HEK293 (cell line): ENCODE measurements around the gene PPARA.

Source experiments
- FEZF1 ChIP-seq: fragments of 450-650 bp; formaldehyde crosslinking; IDR thresholded peaks from 2 replicates; pipeline ENCODE4 v1.5.1; 2016; ENCODE audit warnings: missing biosample characterization, missing genetic modification characterization
- ZEB2 ChIP-seq: fragments of 450-650 bp; formaldehyde crosslinking; IDR thresholded peaks from 2 replicates; pipeline ENCODE4 v1.5.1; 2016; ENCODE audit warnings: missing biosample characterization, missing genetic modification characterization
- ZFP37 ChIP-seq: fragments of 450-650 bp; formaldehyde crosslinking; IDR thresholded peaks from 2 replicates; pipeline ENCODE4 v1.5.1; 2016; ENCODE audit warnings: missing biosample characterization, missing genetic modification characterization
- ZNF10 ChIP-seq: fragments of 450-650 bp; formaldehyde crosslinking; IDR thresholded peaks from 2 replicates; pipeline ENCODE4 v1.5.1; 2017; ENCODE audit warnings: missing biosample characterization, missing genetic modification characterization
- ZNF138 ChIP-seq: fragments of 450-650 bp; formaldehyde crosslinking; IDR thresholded peaks from 2 replicates; pipeline ENCODE4 v1.5.1; 2016; ENCODE audit warnings: missing biosample characterization, missing genetic modification characterization, borderline replicate concordance
- ZNF214 ChIP-seq: fragments of 450-650 bp; formaldehyde crosslinking; IDR thresholded peaks from 2 replicates; pipeline ENCODE4 v1.5.1; 2017; ENCODE audit warnings: missing biosample characterization, mild to moderate bottlenecking, missing genetic modification characterization, borderline replicate concordance
- ZNF37A ChIP-seq: fragments of 450-650 bp; IDR thresholded peaks from 2 replicates; pipeline ENCODE4 v1.5.1; 2018; ENCODE audit warnings: missing biosample characterization, missing genetic modification characterization
- ZNF560 ChIP-seq: fragments of 450-650 bp; formaldehyde crosslinking; IDR thresholded peaks from 2 replicates; pipeline ENCODE4 v1.5.1; 2017; ENCODE audit warnings: missing biosample characterization, missing genetic modification characterization, borderline replicate concordance
- TF ChIP-seq, protein P1 (sequence below): fragments of 450-650 bp; formaldehyde crosslinking; IDR thresholded peaks from 2 replicates; pipeline ENCODE4 v1.5.1; 2016; ENCODE audit warnings: missing biosample characterization, missing genetic modification characterization
- TF ChIP-seq, protein P2 (sequence below): IDR thresholded peaks from 2 replicates; pipeline ENCODE4 v1.6.1; 2011; ENCODE audit warnings: mild to moderate bottlenecking, low read depth, low read length, borderline replicate concordance
- TF ChIP-seq, protein P3 (sequence below): fragments of 450-650 bp; formaldehyde crosslinking; IDR thresholded peaks from 2 replicates; pipeline ENCODE4 v1.5.1; 2016; ENCODE audit warnings: missing biosample characterization, missing genetic modification characterization

DNA sequence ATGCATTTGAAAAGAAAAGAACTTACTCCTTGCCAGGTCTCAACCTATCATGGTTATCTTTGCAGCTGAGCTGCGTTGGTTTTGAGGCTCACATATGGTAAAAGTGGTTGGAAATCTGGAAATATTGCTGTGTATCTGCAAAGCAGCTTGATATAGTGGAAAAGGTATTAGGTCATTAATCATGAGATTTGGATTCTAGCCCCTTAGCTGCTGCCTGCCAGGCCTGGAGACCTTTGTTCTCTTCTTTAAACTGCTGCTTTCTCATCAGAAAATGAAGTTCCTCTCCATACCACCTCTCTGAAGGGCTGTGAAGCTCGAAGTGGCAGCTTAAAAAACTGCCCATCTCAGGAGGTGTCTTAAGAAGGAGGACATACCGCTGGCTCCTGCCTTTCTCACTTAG lies 5.7 kb downstream of the PPARA start:
- TF ChIP-seq, protein P1, sequence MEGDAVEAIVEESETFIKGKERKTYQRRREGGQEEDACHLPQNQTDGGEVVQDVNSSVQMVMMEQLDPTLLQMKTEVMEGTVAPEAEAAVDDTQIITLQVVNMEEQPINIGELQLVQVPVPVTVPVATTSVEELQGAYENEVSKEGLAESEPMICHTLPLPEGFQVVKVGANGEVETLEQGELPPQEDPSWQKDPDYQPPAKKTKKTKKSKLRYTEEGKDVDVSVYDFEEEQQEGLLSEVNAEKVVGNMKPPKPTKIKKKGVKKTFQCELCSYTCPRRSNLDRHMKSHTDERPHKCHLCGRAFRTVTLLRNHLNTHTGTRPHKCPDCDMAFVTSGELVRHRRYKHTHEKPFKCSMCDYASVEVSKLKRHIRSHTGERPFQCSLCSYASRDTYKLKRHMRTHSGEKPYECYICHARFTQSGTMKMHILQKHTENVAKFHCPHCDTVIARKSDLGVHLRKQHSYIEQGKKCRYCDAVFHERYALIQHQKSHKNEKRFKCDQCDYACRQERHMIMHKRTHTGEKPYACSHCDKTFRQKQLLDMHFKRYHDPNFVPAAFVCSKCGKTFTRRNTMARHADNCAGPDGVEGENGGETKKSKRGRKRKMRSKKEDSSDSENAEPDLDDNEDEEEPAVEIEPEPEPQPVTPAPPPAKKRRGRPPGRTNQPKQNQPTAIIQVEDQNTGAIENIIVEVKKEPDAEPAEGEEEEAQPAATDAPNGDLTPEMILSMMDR (tag by site-specific recombination): no peak
- no peak for TF ChIP-seq ZNF37A
- TF ChIP-seq ZNF214 (tag by site-specific recombination): no peak
- TF ChIP-seq ZFP37: no peak
- TF ChIP-seq ZEB2 (tag by site-specific recombination): no peak
- TF ChIP-seq, protein P2, sequence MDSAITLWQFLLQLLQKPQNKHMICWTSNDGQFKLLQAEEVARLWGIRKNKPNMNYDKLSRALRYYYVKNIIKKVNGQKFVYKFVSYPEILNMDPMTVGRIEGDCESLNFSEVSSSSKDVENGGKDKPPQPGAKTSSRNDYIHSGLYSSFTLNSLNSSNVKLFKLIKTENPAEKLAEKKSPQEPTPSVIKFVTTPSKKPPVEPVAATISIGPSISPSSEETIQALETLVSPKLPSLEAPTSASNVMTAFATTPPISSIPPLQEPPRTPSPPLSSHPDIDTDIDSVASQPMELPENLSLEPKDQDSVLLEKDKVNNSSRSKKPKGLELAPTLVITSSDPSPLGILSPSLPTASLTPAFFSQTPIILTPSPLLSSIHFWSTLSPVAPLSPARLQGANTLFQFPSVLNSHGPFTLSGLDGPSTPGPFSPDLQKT: no peak
- no peak for TF ChIP-seq ZNF138 (tag by site-specific recombination)
- TF ChIP-seq ZNF10 (tag by site-specific recombination): no peak
- TF ChIP-seq FEZF1 (tag by site-specific recombination): no peak
- TF ChIP-seq, protein P3, sequence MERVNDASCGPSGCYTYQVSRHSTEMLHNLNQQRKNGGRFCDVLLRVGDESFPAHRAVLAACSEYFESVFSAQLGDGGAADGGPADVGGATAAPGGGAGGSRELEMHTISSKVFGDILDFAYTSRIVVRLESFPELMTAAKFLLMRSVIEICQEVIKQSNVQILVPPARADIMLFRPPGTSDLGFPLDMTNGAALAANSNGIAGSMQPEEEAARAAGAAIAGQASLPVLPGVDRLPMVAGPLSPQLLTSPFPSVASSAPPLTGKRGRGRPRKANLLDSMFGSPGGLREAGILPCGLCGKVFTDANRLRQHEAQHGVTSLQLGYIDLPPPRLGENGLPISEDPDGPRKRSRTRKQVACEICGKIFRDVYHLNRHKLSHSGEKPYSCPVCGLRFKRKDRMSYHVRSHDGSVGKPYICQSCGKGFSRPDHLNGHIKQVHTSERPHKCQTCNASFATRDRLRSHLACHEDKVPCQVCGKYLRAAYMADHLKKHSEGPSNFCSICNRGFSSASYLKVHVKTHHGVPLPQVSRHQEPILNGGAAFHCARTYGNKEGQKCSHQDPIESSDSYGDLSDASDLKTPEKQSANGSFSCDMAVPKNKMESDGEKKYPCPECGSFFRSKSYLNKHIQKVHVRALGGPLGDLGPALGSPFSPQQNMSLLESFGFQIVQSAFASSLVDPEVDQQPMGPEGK (tag by site-specific recombination): no peak
- no peak for TF ChIP-seq ZNF560 (tag by site-specific recombination)
